HepG2 (cell line): ENCODE measurements around the gene PMEPA1.

ENCODE experiments used
- EZH2 ChIP-seq: conservative IDR thresholded peaks from 2 replicates; pipeline ENCODE4 v1.6.1; 2012; ENCODE audit warnings: mild to moderate bottlenecking, low read depth, low read length, moderate library complexity
- FOSL1 ChIP-seq: sonication (generic); formaldehyde crosslinking; IDR thresholded peaks from 2 replicates; pipeline ENCODE4 v1.9.0; 2021; ENCODE audit warnings: missing genetic modification reagents, borderline replicate concordance
- NFRKB ChIP-seq: fragments of 450-650 bp; IDR thresholded peaks from 2 replicates; pipeline ENCODE4 v1.6.1; 2017
- PAWR ChIP-seq: sonication (generic); formaldehyde crosslinking; IDR thresholded peaks from 2 replicates; pipeline ENCODE4 v1.4.0; 2020; ENCODE audit warnings: missing genetic modification reagents, mild to moderate bottlenecking, borderline replicate concordance
- POLR2AphosphoS5 ChIP-seq: IDR thresholded peaks from 2 replicates; pipeline ENCODE4 v1.6.1; 2012; ENCODE audit warnings: low read depth, low read length
- TCF7 ChIP-seq: sonication (generic); IDR thresholded peaks from 2 replicates; pipeline ENCODE4 v1.6.1; 2016; ENCODE audit warnings: antibody characterized with exemption, low read depth
- ZBTB3 ChIP-seq: sonication (generic); formaldehyde crosslinking; IDR thresholded peaks from 2 replicates; pipeline ENCODE4 v1.4.0; 2020; ENCODE audit warnings: low read depth, mild to moderate bottlenecking, moderate library complexity, missing genetic modification reagents, borderline replicate concordance
- TF ChIP-seq, protein P1 (sequence below): fragments of 450-650 bp; IDR thresholded peaks from 2 replicates; pipeline ENCODE4 v1.6.1; 2017; ENCODE audit warnings: mild to moderate bottlenecking
- TF ChIP-seq, protein P2 (sequence below): sonication (generic); formaldehyde crosslinking; conservative IDR thresholded peaks from 2 replicates; pipeline ENCODE4 v1.8.1; 2023; ENCODE audit warnings: missing genetic modification reagents
- TF ChIP-seq, protein P3 (sequence below): IDR thresholded peaks from 2 replicates; pipeline ENCODE4 v1.6.1; 2012; ENCODE audit warnings: low read depth, low read length, improper control_type of control experiment
- TF ChIP-seq, protein P4 (sequence below): sonication (generic); formaldehyde crosslinking; IDR thresholded peaks from 2 replicates; pipeline ENCODE4 v1.5.0; 2020; ENCODE audit warnings: mild to moderate bottlenecking, missing genetic modification reagents, moderate library complexity
- TF ChIP-seq, protein P5 (sequence below): sonication (generic); formaldehyde crosslinking; IDR thresholded peaks from 2 replicates; pipeline ENCODE4 v1.4.0; 2020; ENCODE audit warnings: missing genetic modification reagents

DNA sequence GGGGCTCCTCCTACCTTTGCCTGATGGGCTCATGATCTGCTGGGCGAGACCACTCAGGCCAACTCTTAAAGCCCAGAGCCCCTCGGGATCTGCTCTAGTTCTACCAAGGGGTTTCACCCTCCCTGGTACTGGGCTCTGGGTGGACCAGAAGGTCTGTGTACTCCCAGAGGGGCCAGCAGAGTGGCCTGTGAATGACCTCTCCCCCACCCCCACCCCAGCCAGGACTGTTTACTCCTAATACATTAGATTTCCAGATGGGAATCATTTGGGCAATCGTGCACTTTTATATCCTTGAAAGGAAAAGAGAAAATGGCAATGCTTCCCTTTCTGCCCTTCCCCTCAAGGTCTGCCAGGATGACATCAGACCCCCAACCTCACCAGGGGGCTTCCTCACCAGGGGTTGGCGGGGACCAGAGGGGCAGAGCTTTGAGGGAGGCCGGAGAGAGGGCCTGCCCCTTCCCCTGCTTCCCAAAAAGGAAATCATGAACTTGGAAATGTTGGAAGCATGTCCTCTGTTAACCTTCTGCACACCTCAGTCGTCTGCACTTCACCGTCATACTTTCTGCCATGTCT lies 37.1 kb upstream of the PMEPA1 start:
- TF ChIP-seq, protein P1, sequence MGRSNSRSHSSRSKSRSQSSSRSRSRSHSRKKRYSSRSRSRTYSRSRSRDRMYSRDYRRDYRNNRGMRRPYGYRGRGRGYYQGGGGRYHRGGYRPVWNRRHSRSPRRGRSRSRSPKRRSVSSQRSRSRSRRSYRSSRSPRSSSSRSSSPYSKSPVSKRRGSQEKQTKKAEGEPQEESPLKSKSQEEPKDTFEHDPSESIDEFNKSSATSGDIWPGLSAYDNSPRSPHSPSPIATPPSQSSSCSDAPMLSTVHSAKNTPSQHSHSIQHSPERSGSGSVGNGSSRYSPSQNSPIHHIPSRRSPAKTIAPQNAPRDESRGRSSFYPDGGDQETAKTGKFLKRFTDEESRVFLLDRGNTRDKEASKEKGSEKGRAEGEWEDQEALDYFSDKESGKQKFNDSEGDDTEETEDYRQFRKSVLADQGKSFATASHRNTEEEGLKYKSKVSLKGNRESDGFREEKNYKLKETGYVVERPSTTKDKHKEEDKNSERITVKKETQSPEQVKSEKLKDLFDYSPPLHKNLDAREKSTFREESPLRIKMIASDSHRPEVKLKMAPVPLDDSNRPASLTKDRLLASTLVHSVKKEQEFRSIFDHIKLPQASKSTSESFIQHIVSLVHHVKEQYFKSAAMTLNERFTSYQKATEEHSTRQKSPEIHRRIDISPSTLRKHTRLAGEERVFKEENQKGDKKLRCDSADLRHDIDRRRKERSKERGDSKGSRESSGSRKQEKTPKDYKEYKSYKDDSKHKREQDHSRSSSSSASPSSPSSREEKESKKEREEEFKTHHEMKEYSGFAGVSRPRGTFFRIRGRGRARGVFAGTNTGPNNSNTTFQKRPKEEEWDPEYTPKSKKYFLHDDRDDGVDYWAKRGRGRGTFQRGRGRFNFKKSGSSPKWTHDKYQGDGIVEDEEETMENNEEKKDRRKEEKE: no peak
- TF ChIP-seq, protein P2, sequence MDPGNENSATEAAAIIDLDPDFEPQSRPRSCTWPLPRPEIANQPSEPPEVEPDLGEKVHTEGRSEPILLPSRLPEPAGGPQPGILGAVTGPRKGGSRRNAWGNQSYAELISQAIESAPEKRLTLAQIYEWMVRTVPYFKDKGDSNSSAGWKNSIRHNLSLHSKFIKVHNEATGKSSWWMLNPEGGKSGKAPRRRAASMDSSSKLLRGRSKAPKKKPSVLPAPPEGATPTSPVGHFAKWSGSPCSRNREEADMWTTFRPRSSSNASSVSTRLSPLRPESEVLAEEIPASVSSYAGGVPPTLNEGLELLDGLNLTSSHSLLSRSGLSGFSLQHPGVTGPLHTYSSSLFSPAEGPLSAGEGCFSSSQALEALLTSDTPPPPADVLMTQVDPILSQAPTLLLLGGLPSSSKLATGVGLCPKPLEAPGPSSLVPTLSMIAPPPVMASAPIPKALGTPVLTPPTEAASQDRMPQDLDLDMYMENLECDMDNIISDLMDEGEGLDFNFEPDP: no peak
- TF ChIP-seq FOSL1 (CRISPR knock-in tag) (no peak), PAWR (CRISPR knock-in tag) (no peak), NFRKB (no peak), TCF7 (no peak), EZH2 (no peak), ZBTB3 (CRISPR knock-in tag) (no peak), POLR2AphosphoS5 (no peak)
- TF ChIP-seq, protein P3, sequence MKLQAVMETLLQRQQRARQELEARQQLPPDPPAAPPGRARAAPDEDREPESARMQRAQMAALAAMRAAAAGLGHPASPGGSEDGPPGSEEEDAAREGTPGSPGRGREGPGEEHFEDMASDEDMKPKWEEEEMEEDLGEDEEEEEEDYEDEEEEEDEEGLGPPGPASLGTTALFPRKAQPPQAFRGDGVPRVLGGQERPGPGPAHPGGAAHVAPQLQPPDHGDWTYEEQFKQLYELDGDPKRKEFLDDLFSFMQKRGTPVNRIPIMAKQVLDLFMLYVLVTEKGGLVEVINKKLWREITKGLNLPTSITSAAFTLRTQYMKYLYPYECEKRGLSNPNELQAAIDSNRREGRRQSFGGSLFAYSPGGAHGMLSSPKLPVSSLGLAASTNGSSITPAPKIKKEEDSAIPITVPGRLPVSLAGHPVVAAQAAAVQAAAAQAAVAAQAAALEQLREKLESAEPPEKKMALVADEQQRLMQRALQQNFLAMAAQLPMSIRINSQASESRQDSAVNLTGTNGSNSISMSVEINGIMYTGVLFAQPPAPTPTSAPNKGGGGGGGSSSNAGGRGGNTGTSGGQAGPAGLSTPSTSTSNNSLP: no peak
- TF ChIP-seq, protein P4, sequence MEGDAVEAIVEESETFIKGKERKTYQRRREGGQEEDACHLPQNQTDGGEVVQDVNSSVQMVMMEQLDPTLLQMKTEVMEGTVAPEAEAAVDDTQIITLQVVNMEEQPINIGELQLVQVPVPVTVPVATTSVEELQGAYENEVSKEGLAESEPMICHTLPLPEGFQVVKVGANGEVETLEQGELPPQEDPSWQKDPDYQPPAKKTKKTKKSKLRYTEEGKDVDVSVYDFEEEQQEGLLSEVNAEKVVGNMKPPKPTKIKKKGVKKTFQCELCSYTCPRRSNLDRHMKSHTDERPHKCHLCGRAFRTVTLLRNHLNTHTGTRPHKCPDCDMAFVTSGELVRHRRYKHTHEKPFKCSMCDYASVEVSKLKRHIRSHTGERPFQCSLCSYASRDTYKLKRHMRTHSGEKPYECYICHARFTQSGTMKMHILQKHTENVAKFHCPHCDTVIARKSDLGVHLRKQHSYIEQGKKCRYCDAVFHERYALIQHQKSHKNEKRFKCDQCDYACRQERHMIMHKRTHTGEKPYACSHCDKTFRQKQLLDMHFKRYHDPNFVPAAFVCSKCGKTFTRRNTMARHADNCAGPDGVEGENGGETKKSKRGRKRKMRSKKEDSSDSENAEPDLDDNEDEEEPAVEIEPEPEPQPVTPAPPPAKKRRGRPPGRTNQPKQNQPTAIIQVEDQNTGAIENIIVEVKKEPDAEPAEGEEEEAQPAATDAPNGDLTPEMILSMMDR (CRISPR knock-in tag): no peak
- TF ChIP-seq, protein P5, sequence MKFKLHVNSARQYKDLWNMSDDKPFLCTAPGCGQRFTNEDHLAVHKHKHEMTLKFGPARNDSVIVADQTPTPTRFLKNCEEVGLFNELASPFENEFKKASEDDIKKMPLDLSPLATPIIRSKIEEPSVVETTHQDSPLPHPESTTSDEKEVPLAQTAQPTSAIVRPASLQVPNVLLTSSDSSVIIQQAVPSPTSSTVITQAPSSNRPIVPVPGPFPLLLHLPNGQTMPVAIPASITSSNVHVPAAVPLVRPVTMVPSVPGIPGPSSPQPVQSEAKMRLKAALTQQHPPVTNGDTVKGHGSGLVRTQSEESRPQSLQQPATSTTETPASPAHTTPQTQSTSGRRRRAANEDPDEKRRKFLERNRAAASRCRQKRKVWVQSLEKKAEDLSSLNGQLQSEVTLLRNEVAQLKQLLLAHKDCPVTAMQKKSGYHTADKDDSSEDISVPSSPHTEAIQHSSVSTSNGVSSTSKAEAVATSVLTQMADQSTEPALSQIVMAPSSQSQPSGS (CRISPR knock-in tag): no peak
